Panc1 (cell line): ENCODE data around the gene RBM4. TPM values are rescaled to one million over a fixed set of nuclear protein-coding genes. Genes with fewer than 3 reads are reported as not detected.

ENCODE experiments used
- ATAC-seq: fragments of 200-7000 bp; cut with Tn5 transposase; 2 replicates; pipeline ENCODE4 v1.9.1; 2020; ENCODE audit warnings: mild to moderate bottlenecking, moderate library complexity
- BruUV-seq: library from RNA; stranded (reverse); fragments of 400-500 nt; replicated peaks from 2 replicates; lab custom pipeline; 2021; lab: Mats Ljungman, UMichigan
- CTCF ChIA-PET: fragments of 300-600 bp; sonication (Branson Sonifier 250); formaldehyde crosslinking; loops from one replicate; lab custom pipeline; 2022; ENCODE audit warnings: antibody characterized with exemption; lab: Charles Lee
- POLR2A ChIA-PET: fragments of 300-600 bp; sonication (Branson Sonifier 250); formaldehyde crosslinking; loops from one replicate; lab custom pipeline; 2022; ENCODE audit warnings: antibody characterized with exemption; lab: Charles Lee
- DNase-seq: peaks from one replicate; pipeline ENCODE4 v3.0.0-alpha.2; 2010; ENCODE audit warnings: low read depth, low spot score
- H3K27ac ChIP-seq: 2 replicates; pipeline ENCODE4 v1.5.1; 2011; ENCODE audit warnings: mild to moderate bottlenecking, low read length, inconsistent platforms
- H3K27me3 ChIP-seq: fragments of 200-500 bp; sonication (Bioruptor generic); 2 replicates; pipeline ENCODE4 v1.6.0; 2014; ENCODE audit warnings: low read length, inconsistent platforms; ENCODE audit not compliant: control insufficient read depth, insufficient read depth
- H3K36me3 ChIP-seq: fragments of 200-500 bp; sonication (Bioruptor generic); 2 replicates; pipeline ENCODE4 v1.5.1; 2014; ENCODE audit warnings: inconsistent platforms, mild to moderate bottlenecking, low read length, moderate library complexity; ENCODE audit not compliant: control insufficient read depth, insufficient read depth
- H3K4me1 ChIP-seq: 2 replicates; pipeline ENCODE4 v1.5.1; 2011; ENCODE audit warnings: inconsistent platforms, mild to moderate bottlenecking, low read length, moderate library complexity; ENCODE audit not compliant: control insufficient read depth, insufficient read depth
- H3K4me3 ChIP-seq, 2 experiments: 2 replicates each; pipeline ENCODE4 v1.5.1; 2011 to 2012; ENCODE audit warnings: low read depth in 2 of 2, low read length in 2 of 2, mild to moderate bottlenecking in 2 of 2, inconsistent platforms in 1 of 2, moderate library complexity in 1 of 2
- H3K9me3 ChIP-seq: fragments of 200-500 bp; sonication (Bioruptor generic); 2 replicates; pipeline ENCODE4 v1.5.1; 2014; ENCODE audit warnings: low read depth, mild to moderate bottlenecking, inconsistent platforms, low read length, moderate library complexity; ENCODE audit not compliant: control insufficient read depth, insufficient read depth
- POLR2AphosphoS5 ChIP-seq: IDR thresholded peaks from 2 replicates; pipeline ENCODE4 v1.6.1; 2012; ENCODE audit warnings: mild to moderate bottlenecking, low read depth, low read length, moderate library complexity
- SIN3A ChIP-seq: IDR thresholded peaks from 2 replicates; pipeline ENCODE4 v1.6.1; 2012; ENCODE audit warnings: low read depth, mild to moderate bottlenecking, low read length, moderate library complexity, borderline replicate concordance; ENCODE audit not compliant: insufficient read depth
- TCF7L2 ChIP-seq: IDR thresholded peaks from 2 replicates; pipeline ENCODE4 v1.6.1; 2011; ENCODE audit warnings: mild to moderate bottlenecking, low read depth, low read length, inconsistent platforms
- in situ Hi-C: cut with HindIII; loops from 2 replicates; pipeline ENCODE4 v1.10.0; 2016; ENCODE audit warnings: low sequenced_read_pairs, low pct_unique_long_range_greater_than_20kb
- intact Hi-C: fragments of 100-400 bp; cut with micrococcal nuclease; formaldehyde crosslinking; loops from one replicate; pipeline ENCODE4 v1.10.0; 2022; ENCODE audit not compliant: unreplicated experiment
- total RNA-seq: library from RNA; stranded (reverse); gene quantifications from one replicate; pipeline ENCODE4 v1.2.1, GENCODE V29; 2021; ENCODE audit not compliant: unreplicated experiment
- TF ChIP-seq, protein P1 (sequence below): fragments of 450-650 bp; IDR thresholded peaks from 2 replicates; pipeline ENCODE4 v1.5.1; 2017; ENCODE audit warnings: mild to moderate bottlenecking
- TF ChIP-seq, protein P2 (sequence below), 2 experiments: IDR thresholded peaks; 2 replicates each; pipeline ENCODE4 v1.6.1; 2011 to 2012; ENCODE audit warnings: low read depth in 2 of 2, control low read depth in 1 of 2, low read length in 1 of 2, mild to moderate bottlenecking in 1 of 2, moderate library complexity in 1 of 2; ENCODE audit not compliant: insufficient read depth in 1 of 2

The RBM4 gene
- total RNA-seq, 1 experiment from 2014 or later, result 195 TPM

DNA sequence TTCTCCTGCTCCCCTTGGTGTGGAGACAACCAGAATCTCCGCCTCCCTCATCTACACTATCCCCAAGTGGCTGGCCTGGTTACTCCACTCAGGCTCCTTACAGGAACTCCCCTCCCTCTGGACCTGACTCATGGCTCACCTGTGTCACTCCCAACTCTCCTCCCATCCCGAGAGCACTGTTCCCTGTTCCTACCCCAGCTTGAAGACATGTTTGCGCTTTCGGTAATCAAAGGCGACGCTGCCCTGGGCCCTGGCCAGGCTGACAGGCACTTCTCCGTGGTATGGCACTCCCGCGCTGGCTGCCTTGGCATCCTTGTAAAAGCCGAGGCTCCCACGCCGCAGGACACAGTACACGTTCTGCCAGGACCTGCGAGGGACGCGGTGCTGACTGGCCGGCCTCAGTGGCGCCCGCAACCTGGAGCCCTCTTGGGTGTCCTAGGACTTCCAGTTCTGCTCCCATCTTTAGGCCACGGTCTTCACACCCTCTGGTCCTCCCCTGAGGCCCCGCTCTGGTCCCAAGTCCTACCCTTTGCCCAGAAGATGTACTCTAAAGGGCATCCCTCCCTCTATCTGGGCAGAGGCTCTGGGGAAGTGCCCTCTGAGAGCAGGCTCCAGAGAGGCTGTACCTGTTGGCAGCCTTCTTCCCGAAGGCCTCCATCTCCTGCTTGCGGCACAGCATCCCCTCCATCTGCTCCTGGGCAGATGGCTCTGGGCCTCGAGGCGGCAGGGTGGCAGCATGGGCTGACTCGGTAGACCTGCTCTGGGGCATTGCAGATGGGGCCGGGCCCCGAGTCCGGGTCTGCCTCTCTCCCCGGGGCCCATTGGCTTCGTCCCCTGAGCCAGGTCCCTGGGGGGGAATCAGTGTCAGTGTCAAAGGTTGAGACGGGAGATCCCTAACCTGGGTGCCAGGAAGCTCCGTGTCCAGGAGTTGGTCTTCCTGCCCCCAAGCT, 48.6 kb downstream of the RBM4 start:
- ATAC-seq (0 out of 2 replicates have a peak, but pooled peaks have one; percentile 9), DNase-seq (no peak)
- no peak overlapping the region for H3K27ac ChIP-seq
- POLR2A ChIA-PET, result interaction anchor here (0.6 kb wide), 1 partner anchor 290 kb away, joined by 4 read pairs; no protein-coding TSS in a partner anchor
- H3K27me3 ChIP-seq, result no peaks in the 10 kb centered on the region
- TF ChIP-seq SIN3A, result no peak
- CTCF ChIA-PET, result no interaction called here
- intact Hi-C loops (no loop called here), in situ Hi-C loops (no loop called here)
- H3K36me3 ChIP-seq, result no peaks in the 10 kb centered on the region
- H3K4me1 ChIP-seq, result no peaks in the 10 kb centered on the region
- H3K4me3 ChIP-seq, result no peak overlapping the region
- no TSS peak for BruUV-seq
- no peaks in the 10 kb centered on the region for H3K9me3 ChIP-seq

DNA sequence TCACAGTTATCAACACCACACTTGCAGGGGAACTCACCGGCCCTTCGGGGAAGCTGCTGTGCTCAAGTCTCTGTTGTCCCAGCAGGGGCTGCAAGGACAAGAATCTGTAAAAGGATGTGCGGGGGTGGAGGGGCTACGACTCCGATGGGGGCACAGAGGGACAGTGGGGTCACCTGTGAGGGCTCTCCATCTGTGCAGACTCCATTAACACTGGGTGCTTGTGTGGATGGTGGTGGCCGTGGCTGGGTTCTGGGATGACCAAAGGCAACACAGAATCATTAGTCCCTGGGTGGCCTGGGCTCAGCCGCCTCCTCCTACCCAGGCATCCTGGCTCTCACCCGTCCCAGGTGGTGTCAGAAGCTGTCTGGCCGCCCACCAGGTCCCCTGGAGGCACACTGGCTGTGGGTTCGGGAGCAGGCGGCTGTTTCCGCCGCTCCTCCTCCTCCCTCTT, 49.4 kb downstream of the RBM4 start:
- ChIA-PET CTCF (no interaction called here), POLR2A (interaction anchor here (0.6 kb wide), 1 partner anchor 291 kb away, joined by 4 read pairs; no protein-coding TSS in a partner anchor)
- DNase-seq, result no peak
- no TSS peak for BruUV-seq
- in situ Hi-C loops (no loop called here), intact Hi-C loops (no loop called here)
- Histone ChIP-seq H3K9me3 (no peaks in the 10 kb centered on the region), H3K36me3 (no peaks in the 10 kb centered on the region), H3K4me3 (no peak overlapping the region), H3K4me1 (no peaks in the 10 kb centered on the region), H3K27ac (no peak overlapping the region), H3K27me3 (no peaks in the 10 kb centered on the region)
- ATAC-seq, result no peak
- no peak for TF ChIP-seq POLR2AphosphoS5
- TF ChIP-seq, protein P1, sequence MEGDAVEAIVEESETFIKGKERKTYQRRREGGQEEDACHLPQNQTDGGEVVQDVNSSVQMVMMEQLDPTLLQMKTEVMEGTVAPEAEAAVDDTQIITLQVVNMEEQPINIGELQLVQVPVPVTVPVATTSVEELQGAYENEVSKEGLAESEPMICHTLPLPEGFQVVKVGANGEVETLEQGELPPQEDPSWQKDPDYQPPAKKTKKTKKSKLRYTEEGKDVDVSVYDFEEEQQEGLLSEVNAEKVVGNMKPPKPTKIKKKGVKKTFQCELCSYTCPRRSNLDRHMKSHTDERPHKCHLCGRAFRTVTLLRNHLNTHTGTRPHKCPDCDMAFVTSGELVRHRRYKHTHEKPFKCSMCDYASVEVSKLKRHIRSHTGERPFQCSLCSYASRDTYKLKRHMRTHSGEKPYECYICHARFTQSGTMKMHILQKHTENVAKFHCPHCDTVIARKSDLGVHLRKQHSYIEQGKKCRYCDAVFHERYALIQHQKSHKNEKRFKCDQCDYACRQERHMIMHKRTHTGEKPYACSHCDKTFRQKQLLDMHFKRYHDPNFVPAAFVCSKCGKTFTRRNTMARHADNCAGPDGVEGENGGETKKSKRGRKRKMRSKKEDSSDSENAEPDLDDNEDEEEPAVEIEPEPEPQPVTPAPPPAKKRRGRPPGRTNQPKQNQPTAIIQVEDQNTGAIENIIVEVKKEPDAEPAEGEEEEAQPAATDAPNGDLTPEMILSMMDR, result no peak
- no peak for TF ChIP-seq TCF7L2
- TF ChIP-seq, protein P2, sequence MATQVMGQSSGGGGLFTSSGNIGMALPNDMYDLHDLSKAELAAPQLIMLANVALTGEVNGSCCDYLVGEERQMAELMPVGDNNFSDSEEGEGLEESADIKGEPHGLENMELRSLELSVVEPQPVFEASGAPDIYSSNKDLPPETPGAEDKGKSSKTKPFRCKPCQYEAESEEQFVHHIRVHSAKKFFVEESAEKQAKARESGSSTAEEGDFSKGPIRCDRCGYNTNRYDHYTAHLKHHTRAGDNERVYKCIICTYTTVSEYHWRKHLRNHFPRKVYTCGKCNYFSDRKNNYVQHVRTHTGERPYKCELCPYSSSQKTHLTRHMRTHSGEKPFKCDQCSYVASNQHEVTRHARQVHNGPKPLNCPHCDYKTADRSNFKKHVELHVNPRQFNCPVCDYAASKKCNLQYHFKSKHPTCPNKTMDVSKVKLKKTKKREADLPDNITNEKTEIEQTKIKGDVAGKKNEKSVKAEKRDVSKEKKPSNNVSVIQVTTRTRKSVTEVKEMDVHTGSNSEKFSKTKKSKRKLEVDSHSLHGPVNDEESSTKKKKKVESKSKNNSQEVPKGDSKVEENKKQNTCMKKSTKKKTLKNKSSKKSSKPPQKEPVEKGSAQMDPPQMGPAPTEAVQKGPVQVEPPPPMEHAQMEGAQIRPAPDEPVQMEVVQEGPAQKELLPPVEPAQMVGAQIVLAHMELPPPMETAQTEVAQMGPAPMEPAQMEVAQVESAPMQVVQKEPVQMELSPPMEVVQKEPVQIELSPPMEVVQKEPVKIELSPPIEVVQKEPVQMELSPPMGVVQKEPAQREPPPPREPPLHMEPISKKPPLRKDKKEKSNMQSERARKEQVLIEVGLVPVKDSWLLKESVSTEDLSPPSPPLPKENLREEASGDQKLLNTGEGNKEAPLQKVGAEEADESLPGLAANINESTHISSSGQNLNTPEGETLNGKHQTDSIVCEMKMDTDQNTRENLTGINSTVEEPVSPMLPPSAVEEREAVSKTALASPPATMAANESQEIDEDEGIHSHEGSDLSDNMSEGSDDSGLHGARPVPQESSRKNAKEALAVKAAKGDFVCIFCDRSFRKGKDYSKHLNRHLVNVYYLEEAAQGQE (IDR thresholded peaks at IDR 0.05; ENCODE audit: insufficient read depth in 1 of 2, low read depth in 2 of 2, low read length in 1 of 2), result no peak
- no peak for TF ChIP-seq SIN3A
